Esophagus squamous epithelium (tissue), 5 donors: Measurements from ENCODE around the gene AFAP1L1. TPM values are rescaled to one million over a fixed set of nuclear protein-coding genes. Genes with fewer than 3 reads are reported as not detected.

Experiments
- DNase-seq: peaks from one replicate; lab custom pipeline; 2025; lab: John Stamatoyannopoulos, UW
- H3K27ac ChIP-seq, 4 donors: fragments of 200-600 bp; sonication (generic); one replicate each; pipeline ENCODE4 v1.5.1; 2016 to 2019; ENCODE audit warnings: mild to moderate bottlenecking in 1 of 4
- H3K27me3 ChIP-seq, 4 donors: fragments of 200-600 bp; sonication (generic); 1 replicate in 3 of 4; 2 replicates in 1 of 4; pipeline versions ENCODE4 v1.5.1 to v1.6.0; 2017 to 2021; ENCODE audit warnings: antibody characterized with exemption in 1 of 4
- H3K36me3 ChIP-seq, 3 donors: fragments of 200-600 bp; sonication (generic); one replicate each; pipeline ENCODE4 v1.5.1; 2016 to 2019
- H3K4me1 ChIP-seq, 3 donors: fragments of 200-600 bp; sonication (generic); one replicate each; pipeline ENCODE4 v1.5.1; 2017 to 2019
- H3K4me3 ChIP-seq, 4 donors: fragments of 200-600 bp; sonication (generic); 1 replicate in 3 of 4; 2 replicates in 1 of 4; pipeline ENCODE4 v1.5.1; 2016 to 2019; ENCODE audit warnings: mild to moderate bottlenecking in 2 of 4, moderate library complexity in 1 of 4
- H3K9me3 ChIP-seq, 3 donors: fragments of 200-600 bp; sonication (generic); one replicate each; pipeline ENCODE4 v1.5.1; 2016 to 2019
- CTCF ChIP-seq, 6 experiments: fragments of 450-650 bp in 4 of 6; fragments of 200-600 bp in 2 of 6; sonication (generic) in 2 of 6; IDR thresholded peaks; one replicate each; pipeline ENCODE4 v1.5.1; 2016 to 2019; ENCODE audit warnings: antibody characterized with exemption in 6 of 6, mild to moderate bottlenecking in 4 of 6, moderate library complexity in 4 of 6
- POLR2A ChIP-seq, 4 donors: fragments of 450-650 bp; IDR thresholded peaks; one replicate each; pipeline ENCODE4 v1.6.1; 2017; ENCODE audit warnings: antibody characterized with exemption in 4 of 4, mild to moderate bottlenecking in 4 of 4, moderate library complexity in 3 of 4
- WGBS, 2 donors: methylation state at CpG; one replicate each; pipeline ENCODE4 v1.1.5; 2018; 5-methylcytosine and 5-hydroxymethylcytosine counted together
- intact Hi-C: fragments of 100-400 bp; cut with DNase I; formaldehyde crosslinking; loops from one replicate; pipeline ENCODE4 v1.15.0; 2022
- total RNA-seq, 4 donors: library from RNA; depleted of rRNA; stranded (reverse); fragments of >200 nt; gene quantifications; one replicate each; pipeline ENCODE4 v1.1.0, GENCODE V29; 2016
- donor health status: DM: yes; HTN: yes; CAD: no.

AFAP1L1 gene
- total RNA-seq, 4 donors from 2014 or later: 2.8 to 14.5 (median 8.7) TPM

- no peaks in the 10 kb centered on the region for H3K9me3 ChIP-seq
- WGBS, 2 donors: 48 to 49% methylated on average over 6 to 8 of the region's 10 CpGs
- H3K4me1 ChIP-seq: peaks cover 0 to 52% (median 18%) of the 10 kb centered on the region in 3 donors
- no peak for DNase-seq
- H3K4me3 ChIP-seq: no peak overlapping the region
- H3K36me3 ChIP-seq: no peaks in the 10 kb centered on the region
- intact Hi-C loops: no loop called here
- no peak overlapping the region for H3K27ac ChIP-seq
- no peaks in the 10 kb centered on the region for H3K27me3 ChIP-seq
- no peak for TF ChIP-seq POLR2A (IDR thresholded peaks at IDR 0.05)
- TF ChIP-seq CTCF (IDR thresholded peaks at IDR 0.05): no peak
Measured at GRCh38 chr5:149294872-149295829, 23.5 kb downstream of the AFAP1L1 start.

- peaks cover 0 to 58% (median 18%) of the 10 kb centered on the region in 3 donors for H3K4me1 ChIP-seq
- no peak overlapping the region for H3K4me3 ChIP-seq
- H3K27ac ChIP-seq: peak overlapping the region in 1 of 4 donors; percentile 21
- no peaks in the 10 kb centered on the region for H3K9me3 ChIP-seq
- no peak for TF ChIP-seq CTCF (IDR thresholded peaks at IDR 0.05)
- TF ChIP-seq POLR2A (IDR thresholded peaks at IDR 0.05): no peak
- DNase-seq: no peak
- peaks cover 0 to 12% (median 0%) of the 10 kb centered on the region in 3 donors for H3K36me3 ChIP-seq
- H3K27me3 ChIP-seq: no peaks in the 10 kb centered on the region
- WGBS, 2 donors: 80 to 89% methylated on average over 2 to 4 of the region's 5 CpGs
- intact Hi-C loops: no loop called here
Measured at GRCh38 chr5:149297340-149298025, 25.8 kb downstream of the AFAP1L1 start.

- intact Hi-C loops: no loop called here
- peak overlapping the region in 1 of 4 donors; percentile 9 for H3K27ac ChIP-seq
Measured at GRCh38 chr5:149298163-149298562, 26.5 kb downstream of the AFAP1L1 start.

GRCh38 chr5:149298842-149299404 is 27.3 kb downstream of the AFAP1L1 start:
- no peaks in the 10 kb centered on the region for H3K9me3 ChIP-seq
- peak overlapping the region in 3 of 4 donors; percentile 34 to 78 (median 68) for H3K27ac ChIP-seq
- no peaks in the 10 kb centered on the region for H3K27me3 ChIP-seq
- intact Hi-C loops: no loop called here
- no peak overlapping the region for H3K4me3 ChIP-seq
- H3K4me1 ChIP-seq: peaks cover 0 to 58% (median 18%) of the 10 kb centered on the region in 3 donors
- peaks cover 0 to 15% (median 0%) of the 10 kb centered on the region in 3 donors for H3K36me3 ChIP-seq
- 62 to 66% methylated on average over 5 to 6 of the region's 11 CpGs for WGBS, 2 donors
- no peak for DNase-seq
- TF ChIP-seq CTCF (IDR thresholded peaks at IDR 0.05) (no peak), POLR2A (IDR thresholded peaks at IDR 0.05) (no peak)

More at GRCh38 chr5:149298163-149298562, 26.5 kb downstream of the AFAP1L1 start:
- H3K4me3 ChIP-seq: no peak overlapping the region
- peaks cover 0 to 58% (median 18%) of the 10 kb centered on the region in 3 donors for H3K4me1 ChIP-seq
- no peaks in the 10 kb centered on the region for H3K9me3 ChIP-seq
- H3K36me3 ChIP-seq: peaks cover 0 to 15% (median 0%) of the 10 kb centered on the region in 3 donors
- H3K27me3 ChIP-seq: no peaks in the 10 kb centered on the region
- WGBS, 2 donors: 79 to 91% methylated on average over 1 of the region's 1 CpG
- DNase-seq: no peak
- no peak for TF ChIP-seq CTCF (IDR thresholded peaks at IDR 0.05)
- no peak for TF ChIP-seq POLR2A (IDR thresholded peaks at IDR 0.05)
